Fibroblast of skin of abdomen (primary cell): ENCODE results near the gene PHF21B.

Experiments
- DNase-seq: peaks from one replicate; pipeline ENCODE4 v3.0.0-alpha.2; 2013

Gene PHF21B

DNA sequence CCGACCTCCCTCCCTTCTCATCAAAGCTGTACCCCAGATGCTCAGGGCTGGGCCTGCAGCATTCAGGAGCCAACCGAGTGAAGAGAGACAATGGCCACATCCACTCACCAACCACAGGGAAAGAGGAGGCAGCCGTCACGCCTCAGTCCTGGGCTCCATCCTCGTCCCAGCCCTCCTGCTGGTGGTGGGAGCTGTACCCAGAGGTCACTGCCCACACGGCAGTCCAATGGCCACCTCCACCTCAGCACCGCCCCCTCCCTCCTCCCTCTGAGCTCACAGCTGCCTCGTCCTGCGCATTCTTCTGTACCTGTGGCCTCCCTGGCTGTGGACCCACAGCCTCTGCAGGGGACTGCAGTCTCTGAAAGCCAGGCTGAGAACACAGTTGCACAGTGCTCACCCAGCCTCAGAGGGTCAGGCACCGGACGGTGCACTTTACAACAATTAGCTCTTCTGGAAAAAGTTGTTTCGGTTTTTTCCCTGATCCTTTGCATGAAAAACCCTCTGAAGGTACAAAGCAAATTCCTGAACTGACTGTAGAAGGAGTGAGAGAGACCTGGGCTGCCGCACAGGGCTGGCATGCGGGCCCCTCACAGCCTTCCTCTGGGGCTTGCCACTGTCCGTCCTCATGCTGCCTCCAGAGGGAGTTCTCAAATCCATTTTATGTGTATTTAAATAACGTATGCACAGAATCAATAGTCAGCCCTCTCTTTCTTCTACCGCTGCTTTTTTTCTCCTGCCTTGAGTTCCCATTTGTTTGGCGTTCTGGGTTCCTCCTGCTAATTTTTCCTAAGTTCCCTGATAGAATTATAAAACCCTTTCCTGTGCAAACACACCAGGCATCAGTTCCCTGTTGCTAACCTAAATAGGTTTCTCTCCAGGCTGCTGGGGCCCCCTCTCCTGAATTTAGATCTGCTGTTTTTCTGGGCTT is 52.7 kb downstream of the PHF21B start:
- no peak for DNase-seq

DNA sequence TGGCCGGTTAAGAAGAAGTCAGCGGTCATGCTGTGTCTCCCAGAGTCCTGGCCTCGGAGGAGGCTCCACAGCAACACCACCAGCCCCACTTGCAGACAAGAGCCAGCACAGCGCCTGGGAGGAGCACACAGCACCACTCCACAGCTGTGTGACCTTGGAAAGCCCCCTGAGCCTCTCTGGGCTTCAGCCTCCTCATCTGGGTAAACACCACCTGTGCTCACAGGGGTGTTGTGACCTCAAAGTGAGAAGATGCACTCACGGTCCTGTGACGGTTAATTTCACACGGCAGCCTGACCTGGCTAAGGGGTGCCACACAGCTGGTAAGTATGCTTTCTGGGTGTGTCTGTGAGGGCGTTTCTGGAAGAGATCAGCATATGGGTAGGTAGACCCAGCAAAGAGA is 54.7 kb downstream of the PHF21B start:
- DNase-seq: no peak

GRCh38 chr22:44954149-44954548 is 55.7 kb downstream of the PHF21B start:
- no peak for DNase-seq

DNA sequence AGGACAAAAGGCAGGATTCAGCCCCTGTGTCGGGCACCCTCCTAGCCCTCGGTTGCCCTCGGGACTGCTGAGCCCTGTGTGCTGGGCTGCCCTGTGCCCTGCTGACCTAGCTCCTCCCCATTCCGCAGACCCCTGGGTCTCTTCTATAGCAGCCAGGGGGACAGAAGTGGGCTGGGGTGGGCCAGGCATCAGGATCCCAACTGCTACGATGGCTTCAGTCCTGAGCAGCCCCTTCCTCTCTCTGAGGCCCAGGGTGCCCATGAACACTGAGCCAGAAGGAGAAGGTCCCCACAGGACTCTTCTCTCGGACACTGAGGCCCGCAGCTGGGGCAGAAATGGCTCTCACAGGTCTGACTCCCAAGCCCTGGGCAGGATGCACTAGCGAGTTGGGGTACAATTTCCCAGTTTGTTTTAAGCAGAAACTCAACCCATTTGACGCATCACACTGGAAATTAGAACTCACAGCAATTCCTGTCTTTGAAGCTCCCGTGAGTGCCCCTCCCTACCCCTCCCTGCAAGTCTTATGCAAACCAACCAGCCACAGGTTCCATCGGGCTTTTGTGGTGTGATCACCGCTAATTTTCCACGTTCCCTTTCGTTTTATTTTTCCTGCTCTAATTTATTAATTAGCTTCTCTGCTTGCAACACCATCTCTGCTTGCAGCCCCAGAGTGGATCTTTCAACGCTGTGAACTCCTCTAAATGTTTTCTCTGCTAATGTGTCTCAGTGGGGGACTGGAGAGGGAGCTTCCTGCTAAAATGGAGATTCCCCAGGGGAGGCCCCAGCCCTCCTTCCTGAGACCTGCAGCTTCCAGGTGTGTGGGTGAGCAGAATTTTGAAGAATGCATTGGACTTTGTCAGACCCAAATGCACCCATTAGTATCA is 56.7 kb downstream of the PHF21B start:
- DNase-seq: no peak

DNA sequence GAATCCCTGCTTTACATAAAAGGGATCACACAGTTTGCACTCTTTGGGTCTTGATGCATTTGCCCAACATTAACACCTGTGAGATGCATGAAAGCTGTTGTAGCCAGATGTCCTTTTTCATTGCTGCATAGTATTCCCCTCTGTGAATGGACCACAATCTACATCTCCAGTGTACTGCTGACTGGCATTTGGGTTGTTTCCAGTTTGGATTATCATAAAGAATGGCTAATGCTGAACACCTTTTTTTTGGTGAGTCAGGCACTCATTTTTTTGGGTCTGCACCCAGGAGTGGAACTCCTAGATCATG is 58.3 kb downstream of the PHF21B start:
- DNase-seq: no peak

DNA sequence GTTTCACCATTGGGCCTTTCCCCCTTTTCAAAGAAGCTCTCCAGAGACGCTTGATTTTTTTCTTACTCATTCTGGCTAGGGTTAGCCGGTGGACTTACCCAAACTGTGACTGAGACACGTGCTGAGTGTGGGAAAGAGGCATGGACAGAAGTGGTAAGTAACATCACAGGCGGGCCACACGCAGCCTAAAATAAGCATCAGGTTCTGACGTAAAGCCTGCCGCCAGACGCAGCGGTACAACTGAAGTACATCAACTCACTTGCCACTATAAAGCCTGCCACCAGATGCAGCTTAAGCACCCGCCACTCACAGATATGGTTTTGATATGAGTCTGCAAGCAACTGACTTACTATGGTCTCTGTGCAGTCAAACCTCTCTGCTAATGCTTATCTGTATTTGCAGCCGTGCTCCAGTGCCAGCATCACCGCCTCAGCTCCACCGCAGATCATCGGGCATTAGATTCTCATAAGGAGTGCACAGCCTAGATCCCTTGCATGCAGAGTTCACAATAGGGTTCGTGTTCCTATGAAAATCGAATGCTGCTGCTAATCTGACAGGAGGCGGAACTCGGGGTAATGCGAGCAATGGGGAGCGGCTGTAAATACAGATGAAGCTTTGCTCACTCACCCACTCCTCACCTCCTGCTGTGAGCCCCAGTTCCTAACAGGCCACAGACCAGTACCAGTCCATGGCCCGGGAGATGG is 58.8 kb downstream of the PHF21B start:
- DNase-seq: no peak

DNA sequence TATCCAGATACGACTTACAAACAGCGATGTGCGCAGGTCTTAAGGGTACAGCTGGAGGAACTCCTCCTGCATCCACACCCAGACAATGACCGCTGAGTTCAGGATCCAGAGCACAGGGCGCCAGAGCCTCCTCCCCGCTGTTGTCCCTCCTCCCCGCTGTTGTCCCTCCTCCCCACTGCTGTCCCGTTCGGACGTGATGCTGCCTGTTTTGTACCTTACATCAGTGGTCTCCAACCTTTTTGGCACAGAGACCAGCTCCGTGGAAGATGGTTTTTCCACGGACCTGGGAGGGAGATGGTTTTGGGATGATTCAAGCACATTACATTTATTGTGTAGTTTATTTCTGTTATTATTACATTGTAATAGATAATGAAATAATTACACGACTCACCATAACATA is 62.0 kb downstream of the PHF21B start:
- DNase-seq: no peak

DNA sequence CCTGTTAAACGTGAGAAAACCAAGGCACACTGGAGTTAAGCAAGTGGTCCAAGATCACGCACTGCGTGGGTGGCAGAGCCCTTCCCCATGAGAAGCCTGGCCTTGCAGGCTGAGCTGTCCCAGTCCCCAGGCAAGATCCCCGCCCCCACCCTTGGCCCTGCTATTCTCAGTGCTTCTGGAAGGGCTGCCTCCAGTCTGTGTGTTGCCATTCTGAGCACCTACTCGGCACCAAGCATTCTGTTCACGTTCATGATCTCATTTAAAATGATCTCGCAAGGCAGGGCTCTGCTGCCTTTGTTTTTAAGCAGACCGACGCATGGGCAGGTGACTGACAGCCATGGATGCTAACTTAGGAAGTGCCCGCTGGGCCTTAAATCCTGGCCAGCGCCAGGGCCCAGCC is 62.8 kb downstream of the PHF21B start:
- DNase-seq: no peak

- no peak for DNase-seq
Observed at GRCh38 chr22:44944883-44945601, 64.8 kb downstream of the PHF21B start.

DNA sequence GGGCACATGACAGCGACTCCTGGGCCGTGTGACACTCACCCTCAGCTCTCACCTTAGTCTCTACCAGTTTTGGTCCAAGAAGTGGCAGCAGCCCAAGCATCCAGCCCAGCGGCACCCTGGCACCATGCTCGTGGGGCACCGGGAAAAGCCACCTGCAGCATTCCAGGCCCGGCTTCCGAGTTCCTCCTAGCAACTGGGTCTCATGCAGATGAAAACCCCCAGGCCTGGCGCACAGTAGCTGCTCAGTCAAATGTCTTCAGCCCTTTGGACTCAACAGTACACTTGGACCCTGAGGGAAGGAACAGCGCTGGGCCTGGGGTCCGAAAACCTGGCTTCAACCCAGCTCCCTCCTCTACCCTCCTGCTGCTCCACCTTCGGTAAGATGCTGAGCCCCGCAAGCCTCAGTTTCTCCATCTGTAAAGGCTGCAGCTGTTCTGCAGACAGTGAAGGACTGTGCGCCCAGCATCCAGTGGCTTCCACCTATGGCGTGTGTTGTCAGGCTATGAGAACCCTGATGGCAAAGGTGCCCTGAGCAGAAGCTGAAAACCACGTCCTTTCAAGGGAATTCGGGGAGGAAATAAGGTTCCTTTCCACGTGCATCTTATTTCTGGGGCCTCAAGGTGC is 66.0 kb downstream of the PHF21B start:
- DNase-seq: no peak

DNA sequence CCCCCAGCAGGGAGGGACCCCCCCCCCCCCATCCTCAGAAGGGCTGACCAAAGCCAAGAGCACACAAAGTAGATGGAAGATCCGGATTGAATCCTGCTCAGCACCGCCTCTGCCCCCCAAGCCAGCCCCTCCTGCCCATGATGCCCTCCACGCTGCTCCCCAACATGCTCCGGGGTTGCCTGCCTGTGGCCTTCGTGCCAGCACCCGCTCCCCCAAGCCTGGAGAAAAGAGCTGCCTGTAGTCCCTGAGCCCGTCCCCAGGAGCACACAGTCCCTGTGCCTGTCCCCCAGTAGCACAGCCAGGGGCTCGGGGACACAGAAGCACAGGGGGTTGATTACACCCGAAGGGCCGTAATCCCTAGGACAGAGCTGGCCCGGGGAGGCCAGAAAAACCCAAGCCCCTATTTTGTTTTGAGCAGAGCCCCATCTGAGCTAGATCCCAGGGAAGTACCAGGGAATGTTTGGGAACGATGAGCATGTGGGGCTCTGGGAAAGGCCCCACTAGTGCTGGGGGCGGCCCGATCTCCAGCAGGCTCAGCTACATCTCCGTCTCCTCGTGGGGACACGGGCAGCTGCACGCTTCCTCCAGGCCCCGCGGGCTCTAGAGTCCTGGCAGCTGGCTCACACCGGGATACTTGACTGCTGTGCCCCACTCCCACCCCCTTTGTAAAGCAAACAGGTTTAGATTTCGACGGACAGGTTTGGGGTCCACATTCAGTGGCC is 66.7 kb downstream of the PHF21B start:
- DNase-seq: no peak

- no peak for DNase-seq
Observed at GRCh38 chr22:44942056-44942455, 67.7 kb downstream of the PHF21B start.

DNA sequence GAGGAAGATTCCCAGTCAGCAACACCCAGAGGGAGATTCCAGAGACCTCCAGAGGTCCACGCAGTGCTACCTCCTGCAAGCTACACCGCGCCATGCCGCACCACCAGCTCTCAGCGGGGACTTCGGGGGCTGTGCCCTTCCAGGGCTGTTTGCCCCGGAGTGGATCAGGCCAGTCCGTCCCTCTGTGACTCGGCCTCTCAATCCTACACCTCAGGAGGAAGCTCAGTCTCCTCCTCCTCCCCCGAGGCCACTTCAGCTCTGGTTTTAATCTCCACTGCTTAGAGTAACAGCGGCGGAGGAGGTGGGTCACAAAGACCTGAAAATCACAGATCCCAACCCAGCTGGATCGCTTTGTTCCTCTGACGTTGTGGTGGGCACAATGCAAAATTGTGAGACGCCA is 68.6 kb downstream of the PHF21B start:
- no peak for DNase-seq

DNA sequence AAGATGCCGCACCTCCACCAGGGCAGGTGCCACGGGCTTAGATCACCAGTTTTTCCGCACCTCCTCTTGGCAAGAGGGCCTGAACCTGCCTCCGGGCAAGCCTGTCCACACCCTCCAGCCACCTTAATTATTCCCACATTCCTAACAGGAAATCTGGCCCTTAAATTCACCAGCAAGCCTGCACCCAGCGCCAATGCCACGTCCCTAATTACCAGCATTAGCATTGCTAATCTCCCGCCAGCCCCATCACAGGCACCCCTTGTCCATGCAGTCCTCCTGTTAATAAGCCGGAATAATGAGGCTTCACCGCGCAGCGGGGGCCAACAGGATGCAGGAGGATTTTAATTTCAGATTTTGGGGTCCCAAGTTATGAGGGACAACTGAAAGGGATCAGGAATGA is 69.7 kb downstream of the PHF21B start:
- DNase-seq: no peak

DNA sequence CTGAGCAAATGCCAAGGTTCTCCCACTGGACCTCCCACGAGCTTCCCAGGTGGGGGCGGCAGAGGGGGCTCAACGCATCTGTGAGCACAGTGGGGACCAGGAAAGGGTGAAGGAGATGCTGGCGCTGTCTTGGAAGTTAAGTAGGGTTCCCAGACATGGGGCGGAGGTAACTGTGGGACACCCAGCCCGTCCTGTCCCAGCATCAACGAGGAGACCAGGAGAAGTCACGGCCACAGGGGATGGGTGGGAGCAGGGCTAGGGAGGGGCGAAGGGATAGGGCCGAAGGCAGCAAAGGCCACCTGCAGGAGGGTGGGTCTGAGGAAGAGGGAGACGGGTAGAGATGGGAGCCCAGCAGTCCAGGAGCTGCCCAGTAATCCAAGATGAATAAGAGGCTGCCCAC is 70.4 kb downstream of the PHF21B start:
- no peak for DNase-seq

GRCh38 chr22:44938886-44939285 is 70.9 kb downstream of the PHF21B start:
- no peak for DNase-seq

- DNase-seq: no peak
Observed at GRCh38 chr22:44937216-44937615, 72.6 kb downstream of the PHF21B start.

GRCh38 chr22:44936201-44936600 is 73.6 kb downstream of the PHF21B start:
- DNase-seq: no peak

- DNase-seq: no peak
Observed at GRCh38 chr22:44935724-44936123, 74.1 kb downstream of the PHF21B start.

GRCh38 chr22:44934454-44934735 is 75.4 kb downstream of the PHF21B start:
- no peak for DNase-seq

- DNase-seq: no peak
Observed at GRCh38 chr22:44933666-44934453, 75.9 kb downstream of the PHF21B start.
